Uterus (tissue), 2 donors: ENCODE results near the gene PWWP2B.

Experiments used
- POLR2A ChIP-seq, 2 donors: fragments of 450-650 bp; IDR thresholded peaks; one replicate each; pipeline ENCODE4 v1.6.1; 2016; ENCODE audit warnings: antibody characterized with exemption in 2 of 2, mild to moderate bottlenecking in 1 of 2, moderate library complexity in 1 of 2
- TF ChIP-seq, protein P1 (sequence below), 4 experiments: fragments of 200-600 bp in 2 of 4; fragments of 450-650 bp in 2 of 4; sonication (generic) in 2 of 4; IDR thresholded peaks; one replicate each; pipeline ENCODE4 v1.5.1; 2016 to 2019; ENCODE audit warnings: antibody characterized with exemption in 4 of 4, mild to moderate bottlenecking in 2 of 4, moderate library complexity in 1 of 4

DNA sequence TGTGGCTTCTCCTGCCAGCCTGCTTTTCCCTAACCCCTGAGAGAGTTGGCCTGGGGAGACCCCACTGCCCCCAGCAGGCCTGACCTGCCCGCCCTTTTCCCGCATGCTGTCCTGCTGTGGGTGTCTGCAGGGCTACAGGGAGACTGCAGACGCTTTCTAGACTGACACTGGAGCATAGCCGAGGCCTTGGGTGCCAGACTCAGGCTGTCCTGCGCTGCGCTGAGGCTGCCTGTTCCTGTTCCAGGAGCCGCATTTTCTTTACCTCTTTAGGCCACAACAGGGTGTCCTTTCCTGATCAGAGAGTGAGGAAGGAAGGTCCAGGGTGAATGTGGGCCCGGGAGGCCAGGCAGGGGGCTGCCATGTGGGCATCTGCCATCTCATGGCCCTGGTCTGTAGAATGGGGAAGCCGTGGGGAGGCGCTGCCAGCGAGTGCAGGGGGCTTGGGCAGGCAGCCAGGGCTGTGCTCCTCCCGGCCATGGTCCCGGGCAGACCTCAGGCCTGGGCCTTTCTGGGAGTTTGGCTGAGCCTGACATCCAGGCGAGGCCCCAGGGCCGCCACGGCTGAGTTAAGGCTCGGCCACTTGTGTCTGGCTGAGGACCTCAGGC is 3.6 kb downstream of the PWWP2B start:
- TF ChIP-seq, protein P1, sequence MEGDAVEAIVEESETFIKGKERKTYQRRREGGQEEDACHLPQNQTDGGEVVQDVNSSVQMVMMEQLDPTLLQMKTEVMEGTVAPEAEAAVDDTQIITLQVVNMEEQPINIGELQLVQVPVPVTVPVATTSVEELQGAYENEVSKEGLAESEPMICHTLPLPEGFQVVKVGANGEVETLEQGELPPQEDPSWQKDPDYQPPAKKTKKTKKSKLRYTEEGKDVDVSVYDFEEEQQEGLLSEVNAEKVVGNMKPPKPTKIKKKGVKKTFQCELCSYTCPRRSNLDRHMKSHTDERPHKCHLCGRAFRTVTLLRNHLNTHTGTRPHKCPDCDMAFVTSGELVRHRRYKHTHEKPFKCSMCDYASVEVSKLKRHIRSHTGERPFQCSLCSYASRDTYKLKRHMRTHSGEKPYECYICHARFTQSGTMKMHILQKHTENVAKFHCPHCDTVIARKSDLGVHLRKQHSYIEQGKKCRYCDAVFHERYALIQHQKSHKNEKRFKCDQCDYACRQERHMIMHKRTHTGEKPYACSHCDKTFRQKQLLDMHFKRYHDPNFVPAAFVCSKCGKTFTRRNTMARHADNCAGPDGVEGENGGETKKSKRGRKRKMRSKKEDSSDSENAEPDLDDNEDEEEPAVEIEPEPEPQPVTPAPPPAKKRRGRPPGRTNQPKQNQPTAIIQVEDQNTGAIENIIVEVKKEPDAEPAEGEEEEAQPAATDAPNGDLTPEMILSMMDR (IDR thresholded peaks at IDR 0.05): no peak
- no peak for TF ChIP-seq POLR2A (IDR thresholded peaks at IDR 0.05)
